Hepatocyte (in vitro differentiated cells): ENCODE data around the gene CILP2.

Experiments used
- CTCF ChIP-seq: fragments of 200-600 bp; sonication (generic); IDR thresholded peaks from 2 replicates; pipeline ENCODE4 v1.5.1; 2016; ENCODE audit warnings: antibody characterized with exemption, mild to moderate bottlenecking; ENCODE audit not compliant: poor library complexity
- EZH2phosphoT487 ChIP-seq: fragments of 200-600 bp; sonication (generic); IDR thresholded peaks from one replicate; pipeline ENCODE4 v1.6.1; 2018; ENCODE audit warnings: antibody characterized with exemption, mild to moderate bottlenecking, low read depth, moderate library complexity; ENCODE audit not compliant: unreplicated experiment, severe bottlenecking

- TF ChIP-seq CTCF (no peak), EZH2phosphoT487 (no peak)
Observed at GRCh38 chr19:19506592-19506991, 31.5 kb upstream of the CILP2 start.
